Kidney (tissue), 14 donors: Measurements from ENCODE around the gene DACT3. TPM values are rescaled to one million over a fixed set of nuclear protein-coding genes. Genes with fewer than 3 reads are reported as not detected.

ENCODE experiments used
- DNase-seq, 5 donors: peaks; one replicate each; pipeline ENCODE4 v3.0.0-alpha.2; 2013 to 2020
- FAIRE-seq: peaks from 2 replicates; lab custom pipeline; 2012; peaks lifted over from hg19 to GRCh38; lab: Jason Lieb, UNC
- H3K27ac ChIP-seq, 2 donors: one replicate each; pipeline ENCODE4 v1.7.0; 2013; ENCODE audit warnings: low read depth in 2 of 2, low read length in 2 of 2, inconsistent platforms in 1 of 2
- H3K27me3 ChIP-seq: one replicate; pipeline ENCODE4 v1.7.1; 2013; ENCODE audit warnings: low read length, inconsistent platforms; ENCODE audit not compliant: control insufficient read depth, insufficient read depth
- H3K36me3 ChIP-seq, 3 donors: one replicate each; pipeline versions ENCODE4 v1.7.0 to v1.7.1; 2013; ENCODE audit warnings: low read length in 3 of 3, control low read depth in 1 of 3, inconsistent platforms in 1 of 3; ENCODE audit not compliant: insufficient read depth in 3 of 3, control insufficient read depth in 2 of 3
- H3K4me1 ChIP-seq, 3 donors: one replicate each; pipeline versions ENCODE4 v1.7.0 to v1.7.1; 2013; ENCODE audit warnings: low read length in 3 of 3, inconsistent platforms in 1 of 3, low read depth in 1 of 3; ENCODE audit not compliant: control insufficient read depth in 2 of 3, insufficient read depth in 2 of 3
- H3K4me3 ChIP-seq, 3 donors: one replicate each; pipeline versions ENCODE4 v1.7.0 to v1.8.1; 2013; ENCODE audit warnings: low read length in 3 of 3, control low read depth in 1 of 3, inconsistent platforms in 1 of 3
- H3K9ac ChIP-seq, 3 donors: one replicate each; pipeline versions ENCODE4 v1.7.0 to v1.7.1; 2013; ENCODE audit warnings: low read length in 3 of 3, control low read depth in 1 of 3, inconsistent platforms in 1 of 3
- H3K9me3 ChIP-seq, 3 donors: one replicate each; pipeline versions ENCODE4 v1.7.0 to v1.7.1; 2013; ENCODE audit warnings: low read length in 3 of 3, control low read depth in 1 of 3, inconsistent platforms in 1 of 3; ENCODE audit not compliant: control insufficient read depth in 2 of 3, insufficient read depth in 1 of 3
- intact Hi-C: fragments of 100-400 bp; cut with DNase I; formaldehyde crosslinking; loops from one replicate; pipeline ENCODE4 v1.11.1; 2022
- polyA plus RNA-seq: library from polyadenylated mRNA; stranded (reverse); fragments of 350-450 nt; fragmentation: Illumina TruSeq; extraction: RNeasy Lipid Tissue Mini Kit (QIAGEN cat#74804); gene quantifications from one replicate; pipeline ENCODE4 v1.2.3, GENCODE V29; 2014; ENCODE audit warnings: low read depth, low replicate concordance; ENCODE audit not compliant: insufficient read depth
- total RNA-seq: library from RNA; stranded (reverse); fragmentation: NEBNext Ultra II Directional; extraction: Animal tissue kit (Norgen Biotek cat#: 25700); gene quantifications from one replicate; pipeline ENCODE4 v1.2.1, GENCODE V29; 2021
- TF ChIP-seq, protein P1 (sequence below): IDR thresholded peaks from 3 replicates; pipeline ENCODE4 v1.5.1; 2012; ENCODE audit warnings: mild to moderate bottlenecking, moderate library complexity, borderline replicate concordance; ENCODE audit not compliant: insufficient read depth; ENCODE audit errors: extremely low read depth
- donor health status: control.
- donor health status: control.
- donor health status: control.
- donor health status: control.
- donor health status: control.
- donor health status: DM: yes; HTN: yes; CAD: no.
- donor health status: Normal renal cell carcinoma (clear cell type).

The DACT3 gene
- total and polyA plus RNA-seq, 2 donors from 2014 or later = 5.4 to 10.4 TPM

DNA sequence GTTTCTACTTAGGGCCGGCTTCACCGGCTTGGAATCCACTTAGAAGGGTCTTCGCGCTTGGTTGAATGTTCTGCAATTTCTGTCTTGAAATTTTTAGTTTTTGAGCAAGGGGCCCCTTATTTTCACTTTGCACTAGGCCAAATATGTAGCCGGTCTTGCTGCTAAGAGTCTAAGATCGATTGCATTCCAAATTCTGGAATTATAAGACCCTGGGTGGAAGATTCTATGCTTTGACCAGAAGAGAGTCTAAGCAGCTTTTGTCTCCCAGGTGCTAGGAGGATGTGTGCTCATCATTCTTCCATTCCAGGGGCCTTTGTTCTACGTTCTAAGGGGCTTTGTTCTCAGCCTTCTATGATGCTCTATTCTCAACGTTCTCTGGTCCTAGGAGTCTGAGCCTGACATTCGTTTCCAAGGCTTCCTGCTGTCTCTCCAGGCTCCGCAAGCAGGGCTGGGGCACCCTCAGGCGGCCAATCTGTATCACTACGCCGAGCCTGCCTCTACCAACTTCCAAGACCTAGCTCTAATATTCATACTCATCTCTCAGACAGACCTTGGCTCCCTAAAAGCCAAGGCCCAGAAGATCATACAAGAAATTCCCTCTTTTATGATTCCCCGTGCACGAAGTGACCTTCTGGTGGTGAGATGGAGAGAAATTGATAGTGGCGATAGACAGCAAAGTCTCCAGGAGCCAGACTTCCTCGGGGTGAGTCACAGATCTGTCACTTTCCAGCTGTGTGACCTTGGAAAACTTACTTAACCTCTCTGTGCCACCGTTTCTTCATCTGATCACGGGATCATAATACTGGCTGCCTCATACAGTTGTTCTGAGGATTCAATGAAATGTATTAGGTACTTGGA, 982 bp upstream of the DACT3 start:
- Histone ChIP-seq H3K9me3 (no peaks in the 10 kb centered on the region), H3K9ac (peak overlapping the region in 1 of 3 donors; percentile 48), H3K27ac (peak overlapping the region in 1 of 2 donors; percentile 59), H3K27me3 (no peaks in the 10 kb centered on the region), H3K36me3 (peaks cover 0 to under 1% (median 0%) of the 10 kb centered on the region in 3 donors), H3K4me1 (peaks cover 0 to 5% (median 0%) of the 10 kb centered on the region in 3 donors), H3K4me3 (peak overlapping the region; percentile 38 to 55 (median 53))
- TF ChIP-seq, protein P1, sequence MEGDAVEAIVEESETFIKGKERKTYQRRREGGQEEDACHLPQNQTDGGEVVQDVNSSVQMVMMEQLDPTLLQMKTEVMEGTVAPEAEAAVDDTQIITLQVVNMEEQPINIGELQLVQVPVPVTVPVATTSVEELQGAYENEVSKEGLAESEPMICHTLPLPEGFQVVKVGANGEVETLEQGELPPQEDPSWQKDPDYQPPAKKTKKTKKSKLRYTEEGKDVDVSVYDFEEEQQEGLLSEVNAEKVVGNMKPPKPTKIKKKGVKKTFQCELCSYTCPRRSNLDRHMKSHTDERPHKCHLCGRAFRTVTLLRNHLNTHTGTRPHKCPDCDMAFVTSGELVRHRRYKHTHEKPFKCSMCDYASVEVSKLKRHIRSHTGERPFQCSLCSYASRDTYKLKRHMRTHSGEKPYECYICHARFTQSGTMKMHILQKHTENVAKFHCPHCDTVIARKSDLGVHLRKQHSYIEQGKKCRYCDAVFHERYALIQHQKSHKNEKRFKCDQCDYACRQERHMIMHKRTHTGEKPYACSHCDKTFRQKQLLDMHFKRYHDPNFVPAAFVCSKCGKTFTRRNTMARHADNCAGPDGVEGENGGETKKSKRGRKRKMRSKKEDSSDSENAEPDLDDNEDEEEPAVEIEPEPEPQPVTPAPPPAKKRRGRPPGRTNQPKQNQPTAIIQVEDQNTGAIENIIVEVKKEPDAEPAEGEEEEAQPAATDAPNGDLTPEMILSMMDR = peak; percentile 98
- intact Hi-C loops = loop anchor here (5.0 kb wide), 1 partner anchor 50 kb away; no protein-coding TSS in a partner anchor
- DNase-seq (peak; percentile 84 to 94 (median 90)), FAIRE-seq (peak; percentile 25)

DNA sequence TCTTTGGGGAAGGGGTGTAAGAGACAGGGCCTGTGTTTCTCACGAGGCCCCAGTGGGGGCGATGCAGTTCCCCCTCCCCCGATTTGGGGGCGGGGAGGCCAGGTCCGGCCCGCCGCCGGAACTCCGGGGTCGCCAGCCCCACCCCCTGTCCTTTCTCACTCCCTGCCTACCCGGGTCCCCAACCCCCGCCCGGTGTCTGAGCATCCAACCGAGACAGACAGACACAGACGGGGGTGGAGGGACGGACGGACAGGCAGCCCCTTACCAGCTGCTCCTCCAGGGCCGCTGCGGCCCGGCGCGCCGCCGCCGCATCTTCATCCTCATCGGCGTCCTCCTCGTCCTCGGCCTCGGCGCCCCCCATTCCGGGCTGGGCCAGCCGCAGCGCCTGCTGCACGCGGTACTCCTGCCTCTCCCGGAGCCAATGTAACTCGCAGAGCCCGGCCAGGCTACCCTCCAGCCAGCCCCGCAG, 397 bp downstream of the DACT3 start:
- intact Hi-C loops = loop anchor here (5.0 kb wide), 1 partner anchor 48 kb away; no protein-coding TSS in a partner anchor
- TF ChIP-seq, protein P1 = no peak
- H3K27me3 ChIP-seq = no peaks in the 10 kb centered on the region
- FAIRE-seq (no peak), DNase-seq (peak in 2 of 5 donors; percentile 75 to 88)
- H3K9ac ChIP-seq = peak overlapping the region; percentile 9 to 61 (median 41)
- peak overlapping the region; percentile 50 to 84 (median 58) for H3K4me3 ChIP-seq
- H3K27ac ChIP-seq = peak overlapping the region; percentile 37 to 83
- H3K4me1 ChIP-seq = peaks cover 0 to 5% (median 0%) of the 10 kb centered on the region in 3 donors
- no peaks in the 10 kb centered on the region for H3K9me3 ChIP-seq
- peaks cover 0 to 2% (median 0%) of the 10 kb centered on the region in 3 donors for H3K36me3 ChIP-seq

DNA sequence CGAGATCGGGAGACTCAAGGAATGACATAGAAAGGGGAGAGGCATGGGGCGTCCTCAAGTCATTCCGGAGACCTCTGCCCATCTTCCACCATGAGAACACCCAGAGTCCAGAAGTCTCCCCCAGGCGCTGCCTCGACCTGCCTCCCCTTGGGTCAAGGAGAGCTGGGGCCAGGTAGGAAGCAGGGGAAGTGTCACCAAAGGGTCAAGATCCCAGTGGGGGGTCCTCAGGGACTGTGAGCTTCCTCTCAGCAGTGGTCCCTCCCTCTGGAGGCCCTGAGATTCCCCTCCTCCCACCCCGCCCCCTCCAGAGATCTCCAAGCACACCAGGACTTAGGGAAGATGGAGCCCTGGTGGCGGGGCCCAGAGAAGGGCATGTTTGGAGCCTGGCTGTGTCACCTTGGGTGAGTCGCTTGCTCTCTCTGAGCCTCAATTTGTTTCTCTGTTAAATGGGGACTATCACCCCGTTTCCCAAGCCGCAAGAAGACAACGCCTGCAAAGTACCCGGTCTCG, 919 bp downstream of the DACT3 start:
- H3K27me3 ChIP-seq = no peaks in the 10 kb centered on the region
- peaks cover 0 to 2% (median 0%) of the 10 kb centered on the region in 3 donors for H3K36me3 ChIP-seq
- H3K9ac ChIP-seq = peak overlapping the region in 2 of 3 donors; percentile 41 to 74
- H3K4me1 ChIP-seq = peaks cover 0 to 5% (median 0%) of the 10 kb centered on the region in 3 donors
- H3K4me3 ChIP-seq = peak overlapping the region; percentile 58 to 84 (median 58)
- peak; percentile 66 to 93 (median 85) for DNase-seq
- no peaks in the 10 kb centered on the region for H3K9me3 ChIP-seq
- H3K27ac ChIP-seq = peak overlapping the region; percentile 47 to 83
- FAIRE-seq = no peak
- intact Hi-C loops = loop anchor here (5.0 kb wide), 1 partner anchor 48 kb away; no protein-coding TSS in a partner anchor
- TF ChIP-seq, protein P1 = no peak
